NCI-H446 treated with DMSO at 0.1 percent for 48 hours (cell line): ENCODE results near the gene DGCR2.
"Not testable (repeated sequence)": the region's sequence is repeated elsewhere in the genome, so short reads cannot be mapped to it uniquely, and the experiment has no call there.

Experiments used
- DNase-seq: peaks from one replicate; lab custom pipeline; 2025; lab: John Stamatoyannopoulos, UW

DGCR2 gene

GRCh38 chr22:19042285-19043120 lies 79.7 kb downstream of the DGCR2 start:
- no peak for DNase-seq

- DNase-seq = no peak
These were observed 80.5 kb downstream of the DGCR2 start for GRCh38 chr22:19041704-19042074.

- DNase-seq = no peak
These were observed 81.1 kb downstream of the DGCR2 start for GRCh38 chr22:19040888-19041703.

- no peak for DNase-seq
These were observed 81.8 kb downstream of the DGCR2 start for GRCh38 chr22:19040391-19040861.

- DNase-seq = no peak
These were observed 82.4 kb downstream of the DGCR2 start for GRCh38 chr22:19039796-19040280.

- no peak for DNase-seq
These were observed 82.8 kb downstream of the DGCR2 start for GRCh38 chr22:19039448-19039780.

- DNase-seq = no peak
These were observed 83.3 kb downstream of the DGCR2 start for GRCh38 chr22:19038728-19039447.

- no peak for DNase-seq
These were observed 84.1 kb downstream of the DGCR2 start for GRCh38 chr22:19038164-19038546.

- no peak for DNase-seq
These were observed 84.7 kb downstream of the DGCR2 start for GRCh38 chr22:19037282-19038163.

GRCh38 chr22:19036523-19037273 lies 85.5 kb downstream of the DGCR2 start:
- no peak for DNase-seq

- DNase-seq = no peak
These were observed 86.0 kb downstream of the DGCR2 start for GRCh38 chr22:19036229-19036522.

GRCh38 chr22:19035474-19036228 lies 86.6 kb downstream of the DGCR2 start:
- no peak for DNase-seq

GRCh38 chr22:19035126-19035473 lies 87.1 kb downstream of the DGCR2 start:
- not testable (repeated sequence) for DNase-seq

- not testable (repeated sequence) for DNase-seq
These were observed 87.5 kb downstream of the DGCR2 start for GRCh38 chr22:19034724-19035120.

GRCh38 chr22:19034031-19034723 lies 88.0 kb downstream of the DGCR2 start:
- DNase-seq = not testable (repeated sequence)

GRCh38 chr22:19033568-19033905 lies 88.7 kb downstream of the DGCR2 start:
- DNase-seq = not testable (repeated sequence)

- DNase-seq = not testable (repeated sequence)
These were observed 89.2 kb downstream of the DGCR2 start for GRCh38 chr22:19032898-19033567.

GRCh38 chr22:19032156-19032785 lies 89.9 kb downstream of the DGCR2 start:
- DNase-seq = not testable (repeated sequence)

- DNase-seq = not testable (repeated sequence)
These were observed 91.3 kb downstream of the DGCR2 start for GRCh38 chr22:19030889-19031252.
